ENCODE measurements around the gene ITGB8. TPM values are rescaled to one million over a fixed set of nuclear protein-coding genes. Genes with fewer than 3 reads are reported as not detected.

The ITGB8 gene
- total and polyA plus RNA-seq, 2 of the 4 experiments (the other 2 are of a cell fraction), result 2.6 to 10.2 TPM

DNA sequence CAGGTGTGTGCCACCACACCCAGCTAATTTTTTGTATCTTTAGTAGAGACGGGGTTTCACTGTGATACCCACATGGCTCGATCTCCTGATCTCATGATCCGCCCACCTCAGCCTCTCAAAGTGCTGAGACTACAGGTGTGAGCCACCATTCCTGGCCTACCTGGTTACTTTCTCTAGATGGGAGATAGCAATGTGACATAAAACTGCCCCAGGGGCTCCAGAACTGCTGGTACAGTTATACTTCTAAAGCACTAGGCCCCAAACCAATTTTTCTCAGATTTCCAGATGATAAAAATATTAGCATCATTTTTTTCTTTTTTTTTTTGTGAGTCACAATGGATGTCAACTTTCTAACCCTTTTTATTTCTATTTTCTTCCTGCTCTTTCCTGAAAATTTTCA is 27.4 kb downstream of the ITGB8 start:
- H3K4ac ChIP-seq (ENCODE audit: low read depth, low read length), result no peak overlapping the region
- no peaks in the 10 kb centered on the region for H3K27me3 ChIP-seq (ENCODE audit: control insufficient read depth, insufficient read depth, low read length)
- H2BK5ac ChIP-seq (ENCODE audit: low read depth, low read length, poor library complexity, severe bottlenecking), result no peak overlapping the region
- no peak for DNase-seq
- no peak overlapping the region for H3K14ac ChIP-seq (replicated peaks; ENCODE audit: low read depth, low read length)
- in situ Hi-C loops (cut with MboI; ENCODE audit: low sequenced_read_pairs) (no loop called here), intact Hi-C loops (cut with micrococcal nuclease) (no loop called here), dilution Hi-C loops (cut with HindIII; ENCODE audit: low sequenced_read_pairs, unreplicated experiment) (no loop called here)
- CTCF ChIA-PET, result no interaction called here
- H3K79me1 ChIP-seq (ENCODE audit: low read depth in 1 of 2, low read length in 2 of 2), result no peaks in the 10 kb centered on the region
- H3K9me3 ChIP-seq (ENCODE audit: control insufficient read depth, insufficient read depth, low read length), result no peaks in the 10 kb centered on the region
- no peak overlapping the region for H3K18ac ChIP-seq (ENCODE audit: low read depth, low read length)
- H3K23ac ChIP-seq (ENCODE audit: low read depth, low read length), result no peak overlapping the region
- no peak overlapping the region for H2AK5ac ChIP-seq (ENCODE audit: low read depth, low read length)
- no peak overlapping the region for H4K8ac ChIP-seq (ENCODE audit: low read depth in 2 of 2, low read length in 2 of 2)
- no peak overlapping the region for H4K91ac ChIP-seq (ENCODE audit: insufficient read depth, low read depth, low read length)
- no peak overlapping the region for H2BK20ac ChIP-seq (ENCODE audit: low read depth, low read length)
- H3K9ac ChIP-seq (ENCODE audit: low read depth, low read length), result no peak overlapping the region
- H2BK15ac ChIP-seq (ENCODE audit: low read depth, low read length), result no peak overlapping the region
- H3K36me3 ChIP-seq (ENCODE audit: control insufficient read depth, insufficient read depth, low read length), result peaks cover 3% of the 10 kb centered on the region; the same call in 1 of the 2 replicates
- no peak for ATAC-seq (ENCODE audit: low read depth)
- no peak for TF ChIP-seq MXI1 (IDR thresholded peaks at IDR 0.05; ENCODE audit: borderline replicate concordance, low read depth, low read length)
- TF ChIP-seq, protein P1, sequence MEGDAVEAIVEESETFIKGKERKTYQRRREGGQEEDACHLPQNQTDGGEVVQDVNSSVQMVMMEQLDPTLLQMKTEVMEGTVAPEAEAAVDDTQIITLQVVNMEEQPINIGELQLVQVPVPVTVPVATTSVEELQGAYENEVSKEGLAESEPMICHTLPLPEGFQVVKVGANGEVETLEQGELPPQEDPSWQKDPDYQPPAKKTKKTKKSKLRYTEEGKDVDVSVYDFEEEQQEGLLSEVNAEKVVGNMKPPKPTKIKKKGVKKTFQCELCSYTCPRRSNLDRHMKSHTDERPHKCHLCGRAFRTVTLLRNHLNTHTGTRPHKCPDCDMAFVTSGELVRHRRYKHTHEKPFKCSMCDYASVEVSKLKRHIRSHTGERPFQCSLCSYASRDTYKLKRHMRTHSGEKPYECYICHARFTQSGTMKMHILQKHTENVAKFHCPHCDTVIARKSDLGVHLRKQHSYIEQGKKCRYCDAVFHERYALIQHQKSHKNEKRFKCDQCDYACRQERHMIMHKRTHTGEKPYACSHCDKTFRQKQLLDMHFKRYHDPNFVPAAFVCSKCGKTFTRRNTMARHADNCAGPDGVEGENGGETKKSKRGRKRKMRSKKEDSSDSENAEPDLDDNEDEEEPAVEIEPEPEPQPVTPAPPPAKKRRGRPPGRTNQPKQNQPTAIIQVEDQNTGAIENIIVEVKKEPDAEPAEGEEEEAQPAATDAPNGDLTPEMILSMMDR (conservative IDR thresholded peaks at IDR 0.05; ENCODE audit: low read depth, low read length), result no peak
- TF ChIP-seq RCOR1 (IDR thresholded peaks at IDR 0.05; ENCODE audit: insufficient replicate concordance, low read length), result no peak
- TF ChIP-seq, protein P2, sequence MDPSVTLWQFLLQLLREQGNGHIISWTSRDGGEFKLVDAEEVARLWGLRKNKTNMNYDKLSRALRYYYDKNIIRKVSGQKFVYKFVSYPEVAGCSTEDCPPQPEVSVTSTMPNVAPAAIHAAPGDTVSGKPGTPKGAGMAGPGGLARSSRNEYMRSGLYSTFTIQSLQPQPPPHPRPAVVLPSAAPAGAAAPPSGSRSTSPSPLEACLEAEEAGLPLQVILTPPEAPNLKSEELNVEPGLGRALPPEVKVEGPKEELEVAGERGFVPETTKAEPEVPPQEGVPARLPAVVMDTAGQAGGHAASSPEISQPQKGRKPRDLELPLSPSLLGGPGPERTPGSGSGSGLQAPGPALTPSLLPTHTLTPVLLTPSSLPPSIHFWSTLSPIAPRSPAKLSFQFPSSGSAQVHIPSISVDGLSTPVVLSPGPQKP (IDR thresholded peaks at IDR 0.05; ENCODE audit: borderline replicate concordance, low read depth, low read length), result no peak
- no peak overlapping the region for H4K5ac ChIP-seq (ENCODE audit: low read depth, low read length)
- no peak overlapping the region for H3K56ac ChIP-seq (ENCODE audit: extremely low read depth, insufficient read depth, low read length)
- no peak overlapping the region for H2AK9ac ChIP-seq (replicated peaks; ENCODE audit: low read depth, low read length, poor library complexity)
- no peak overlapping the region for H3K27ac ChIP-seq (ENCODE audit: insufficient read depth, low read length)
- H2BK120ac ChIP-seq (ENCODE audit: low read depth, low read length), result no peak overlapping the region
- no peak overlapping the region for H3K4me3 ChIP-seq (ENCODE audit: insufficient read depth, low read depth, low read length)
- BruUV-seq (replicated peaks), result no TSS peak
- no peaks in the 10 kb centered on the region for H3K9me1 ChIP-seq (ENCODE audit: insufficient read depth, low read length)
- no peaks in the 10 kb centered on the region for H4K20me1 ChIP-seq (ENCODE audit: insufficient read depth, low read length)
- 80% methylated on average over 1 of the region's 3 CpGs; no CpG with 5 or more reads in 1 of the 2 experiments for WGBS, 2 experiments (ENCODE audit: extremely low coverage in 2 of 2, insufficient read length in 1 of 2)
- H3K4me1 ChIP-seq (ENCODE audit: control insufficient read depth, insufficient read depth, low read length), result 0 out of 2 replicates have a peak, but pooled peaks cover 2% of the 10 kb centered on the region
- H2AFZ ChIP-seq (replicated peaks; ENCODE audit: low read length, poor library complexity), result no peak overlapping the region
- H3K4me2 ChIP-seq (ENCODE audit: low read depth, low read length), result no peak overlapping the region
- POLR2A ChIA-PET (ENCODE audit: unreplicated experiment), result no interaction called here

Data from IMR-90 (cell line).